Renal pelvis (tissue), 12 donors: ENCODE measurements around the gene PTTG2. TPM values are rescaled to one million over a fixed set of nuclear protein-coding genes. Genes with fewer than 3 reads are reported as not detected.
"Not testable (repeated sequence)": the region's sequence is repeated elsewhere in the genome, so short reads cannot be mapped to it uniquely, and the experiment has no call there.

Source experiments
- DNase-seq: peaks from one replicate; pipeline ENCODE4 v3.0.0-alpha.2; 2013
- long read RNA-seq, 16 experiments: transcript quantifications; one replicate each; lab custom pipeline, GENCODE V29; 2026
- polyA plus RNA-seq, 3 donors: library from polyadenylated mRNA; unstranded; fragments of 120-200 nt; gene quantifications; one replicate each; pipeline ENCODE4 v1.2.1, GENCODE V29; 2013; ENCODE audit not compliant: insufficient read length in 3 of 3

Gene PTTG2
- not detected for polyA plus RNA-seq
- long read RNA-seq, donor 1 = 0 reads
- long read RNA-seq, donor 2 = 0 reads
- long read RNA-seq, donor 3 = 0 reads
- long read RNA-seq, donor 4, partial matches to known transcripts = 0 of 1 reads
- long read RNA-seq, donor 4, other reads (novel, unspliced or antisense) = 0 of 1 reads
- long read RNA-seq, donor 5 = 0 reads
- long read RNA-seq, donor 6 = 0 reads
- long read RNA-seq, donor 7 = 0 reads
- long read RNA-seq, donor 8 = 0 reads
- long read RNA-seq, donor 9 = 0 reads
- long read RNA-seq, donor 10 = 0 reads
- long read RNA-seq, donor 11 = 0 reads
- long read RNA-seq, donor 12 = 0 reads
- long read RNA-seq, donor 13 = 0 reads
- long read RNA-seq, donor 14 = 0 reads
- long read RNA-seq, donor 15 = 0 reads
- long read RNA-seq, donor 16 = 0 reads

DNA sequence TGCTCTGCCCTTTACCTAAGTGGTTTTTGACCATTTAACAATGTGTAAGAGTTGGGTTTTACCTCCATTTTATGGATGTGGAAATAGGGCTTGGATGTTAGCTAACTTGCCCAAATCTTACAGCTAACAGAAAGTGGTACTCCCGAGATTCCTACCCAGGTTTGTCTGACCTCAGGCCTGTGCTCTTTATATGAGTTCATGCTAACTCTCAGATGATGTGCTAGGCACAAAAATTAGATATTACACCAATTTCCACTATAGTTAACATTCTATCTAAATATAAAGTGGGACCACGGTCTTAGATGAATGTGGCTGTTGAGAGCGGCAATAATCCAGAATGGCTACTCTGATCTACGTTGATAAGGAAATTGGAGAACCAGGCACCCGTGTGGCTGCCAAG lies at the start of gene PTTG2:
Gene PTTG2 (plus strand): TSS at position 301 of the 400 bp plus-strand sequence. CDS start 37 bp downstream, at position 338.
- DNase-seq = no peak

DNA sequence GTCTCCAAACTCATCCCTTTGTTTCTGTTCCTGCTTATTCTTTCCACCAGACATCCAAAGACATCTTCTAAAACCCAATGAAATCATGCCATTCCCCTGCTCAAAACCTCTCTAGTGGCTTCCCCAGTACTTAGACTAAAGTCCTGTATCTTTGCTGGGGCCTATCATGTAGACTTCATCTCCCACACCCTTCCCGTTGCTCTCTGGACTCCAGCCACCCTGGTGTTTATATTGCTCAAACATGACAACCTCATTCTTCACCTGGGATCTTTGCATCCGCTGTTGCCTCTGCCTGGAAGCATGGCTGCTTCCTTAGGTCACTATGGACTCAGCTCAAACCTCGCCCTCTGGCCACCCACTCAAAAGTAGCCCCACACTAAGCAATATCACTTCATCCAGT lies 45.7 kb upstream of the PTTG2 start:
- DNase-seq = no peak

DNA sequence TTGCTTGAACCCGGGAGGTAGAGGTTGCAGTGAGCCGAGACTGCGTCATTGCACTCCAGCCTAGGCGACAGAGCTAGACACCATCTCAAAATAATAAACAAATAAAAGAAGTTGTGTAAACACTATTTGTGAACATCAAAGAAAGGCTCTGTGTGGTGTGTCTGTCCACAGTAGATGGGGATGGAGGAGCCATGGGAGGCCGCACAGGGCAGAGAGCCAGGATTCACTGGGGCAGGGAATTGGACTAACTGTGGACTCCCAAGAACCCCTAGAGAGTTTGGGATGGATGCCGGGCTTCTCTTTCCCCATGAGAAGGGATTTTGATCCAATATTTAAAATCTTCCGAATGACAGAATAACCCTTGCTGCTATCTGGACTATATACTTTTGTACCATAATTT lies 42.8 kb upstream of the PTTG2 start:
- DNase-seq = no peak

DNA sequence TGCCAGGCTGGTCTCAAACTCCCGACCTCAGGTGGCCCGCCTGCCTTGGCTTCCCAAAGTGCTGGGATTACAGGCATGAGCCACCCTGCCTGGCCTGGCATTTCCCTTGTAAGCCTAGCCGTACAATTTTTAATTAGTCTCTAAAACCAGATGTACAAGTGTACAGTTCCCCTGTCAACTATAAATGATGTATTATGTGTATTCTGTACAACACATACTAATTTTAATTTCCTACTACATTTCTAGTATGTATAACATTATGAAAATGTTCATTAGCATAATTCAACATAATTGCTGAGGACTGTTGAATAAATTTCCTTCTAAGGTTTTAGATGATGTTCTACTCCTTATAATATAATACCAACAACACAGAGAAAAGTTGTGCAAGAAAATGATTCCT lies 41.5 kb upstream of the PTTG2 start:
- no peak for DNase-seq

GRCh38 chr4:37922328-37922727 lies 37.9 kb upstream of the PTTG2 start:
- no peak for DNase-seq

DNA sequence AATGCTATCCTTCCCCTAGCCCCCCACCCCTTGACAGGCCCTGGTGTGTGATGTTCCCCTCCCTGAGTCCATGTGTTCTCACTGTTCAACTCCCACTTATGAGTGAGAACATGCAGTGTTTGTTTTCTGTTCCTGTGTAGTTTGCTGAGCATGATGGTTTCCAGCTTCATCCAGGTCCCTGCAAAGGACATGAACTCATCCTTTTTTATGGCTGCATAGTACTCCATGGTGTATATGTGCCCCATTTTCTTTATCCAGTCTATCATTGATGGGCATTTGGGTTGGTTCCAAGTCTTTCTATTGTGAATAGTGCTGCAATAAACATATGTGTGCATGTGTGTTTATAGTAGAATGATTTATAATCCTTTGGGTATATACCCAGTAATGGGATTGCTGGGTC lies 37.1 kb upstream of the PTTG2 start:
- DNase-seq = not testable (repeated sequence)

DNA sequence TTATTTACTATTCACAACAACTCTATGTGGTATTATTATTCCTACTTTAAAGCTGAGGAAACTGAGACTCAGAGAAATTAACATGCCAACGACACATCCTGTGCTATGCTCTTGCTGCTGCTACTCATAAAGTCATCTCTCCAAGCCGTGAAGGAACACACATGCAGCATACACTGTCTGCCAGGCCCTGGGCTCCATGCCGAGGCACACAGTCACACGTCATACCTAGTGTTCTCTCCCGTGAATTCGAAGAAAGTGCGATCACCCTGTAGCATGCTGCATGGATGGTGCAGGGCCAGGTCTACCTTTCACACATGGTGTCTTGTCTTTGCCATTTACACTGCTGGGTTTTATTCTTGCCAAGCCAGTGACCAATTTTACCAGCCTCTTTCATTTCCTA lies 35.3 kb upstream of the PTTG2 start:
- DNase-seq = no peak

DNA sequence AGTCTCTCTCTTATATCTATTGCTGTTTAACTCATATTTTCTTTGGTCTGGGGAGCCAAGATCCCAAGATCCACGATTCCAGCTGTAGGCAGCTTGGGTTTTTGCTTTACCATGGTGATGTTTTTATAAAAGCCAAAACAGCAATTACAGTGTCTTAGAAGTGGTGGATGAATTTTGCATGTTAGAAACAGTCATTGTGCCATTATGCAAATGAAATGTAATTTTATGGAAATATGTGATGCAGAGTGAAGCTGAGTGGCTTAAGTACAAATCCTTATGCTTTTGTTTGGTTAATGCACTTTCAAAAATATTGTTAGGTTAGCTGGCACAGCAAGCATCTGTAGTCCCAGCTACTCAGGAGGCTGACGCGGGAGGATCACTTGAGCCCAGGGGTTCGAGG lies 32.8 kb upstream of the PTTG2 start:
- DNase-seq = no peak

DNA sequence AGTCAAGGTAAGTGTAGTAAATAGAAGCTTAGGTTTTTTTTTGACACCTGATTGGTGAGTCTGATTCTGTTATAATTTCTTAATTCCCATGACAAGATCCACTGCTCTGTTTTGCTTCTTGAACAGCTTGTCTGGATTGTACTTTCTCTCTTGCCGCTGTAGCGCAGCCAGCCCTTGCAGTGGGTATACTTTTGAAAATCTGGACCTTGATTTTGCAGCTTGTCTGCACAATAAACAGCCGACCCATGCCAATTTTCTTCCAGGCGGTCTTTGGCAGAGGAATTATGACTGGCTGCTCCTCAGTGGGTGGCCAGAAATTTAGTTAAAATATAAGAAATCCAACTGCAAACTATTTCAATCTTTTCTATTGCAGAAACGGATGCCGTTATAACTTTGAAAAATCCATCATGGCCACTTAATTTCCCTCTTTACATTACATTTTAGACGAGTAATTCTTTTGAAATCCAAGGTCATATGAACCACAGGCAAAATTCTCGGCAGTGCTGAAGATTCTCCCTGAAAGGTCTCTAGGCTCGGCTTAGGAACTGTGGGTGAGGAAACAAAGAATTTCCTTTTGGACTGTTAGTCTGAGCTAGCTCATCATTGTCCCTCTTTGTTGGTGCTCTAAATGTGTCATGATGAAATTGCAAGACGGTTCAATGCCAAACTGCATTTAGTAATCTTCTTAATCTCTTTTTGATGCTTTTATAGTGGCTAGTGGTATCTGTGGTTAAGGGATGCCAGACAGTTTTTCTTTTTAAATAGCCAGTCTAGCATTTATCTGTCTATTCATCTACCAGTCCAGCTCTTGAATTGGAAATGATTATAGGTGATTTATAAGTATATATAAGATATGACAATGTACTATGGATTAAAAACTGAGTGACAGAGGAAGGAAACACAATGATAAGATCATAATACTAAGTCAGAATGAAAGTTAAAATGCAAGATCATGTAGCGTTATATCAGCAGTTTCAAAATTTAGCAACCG lies 31.5 kb upstream of the PTTG2 start:
- DNase-seq = no peak

DNA sequence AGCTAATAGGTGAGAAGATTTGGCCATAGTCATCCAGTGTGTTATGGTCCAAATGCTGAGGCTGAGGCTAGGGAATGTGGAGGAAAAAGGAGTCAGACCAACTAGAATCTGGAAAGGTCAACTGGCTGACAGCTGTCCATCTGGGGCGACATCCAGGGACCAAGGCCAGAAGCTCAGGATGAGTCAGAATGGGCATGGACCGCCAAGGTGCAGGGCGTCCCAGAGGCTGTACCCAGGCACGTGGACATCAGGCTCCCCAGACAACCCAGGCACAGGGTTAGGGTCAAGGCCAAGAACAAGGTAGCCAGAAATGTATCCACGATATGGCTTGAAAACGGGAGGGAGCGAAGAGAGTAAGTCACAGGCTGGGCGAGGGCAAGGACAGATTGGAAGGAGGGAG lies 26.1 kb upstream of the PTTG2 start:
- DNase-seq = no peak

GRCh38 chr4:37934609-37935008 lies 25.6 kb upstream of the PTTG2 start:
- no peak for DNase-seq

- no peak for DNase-seq
Observed at GRCh38 chr4:37935026-37935425, 25.2 kb upstream of the PTTG2 start.

DNA sequence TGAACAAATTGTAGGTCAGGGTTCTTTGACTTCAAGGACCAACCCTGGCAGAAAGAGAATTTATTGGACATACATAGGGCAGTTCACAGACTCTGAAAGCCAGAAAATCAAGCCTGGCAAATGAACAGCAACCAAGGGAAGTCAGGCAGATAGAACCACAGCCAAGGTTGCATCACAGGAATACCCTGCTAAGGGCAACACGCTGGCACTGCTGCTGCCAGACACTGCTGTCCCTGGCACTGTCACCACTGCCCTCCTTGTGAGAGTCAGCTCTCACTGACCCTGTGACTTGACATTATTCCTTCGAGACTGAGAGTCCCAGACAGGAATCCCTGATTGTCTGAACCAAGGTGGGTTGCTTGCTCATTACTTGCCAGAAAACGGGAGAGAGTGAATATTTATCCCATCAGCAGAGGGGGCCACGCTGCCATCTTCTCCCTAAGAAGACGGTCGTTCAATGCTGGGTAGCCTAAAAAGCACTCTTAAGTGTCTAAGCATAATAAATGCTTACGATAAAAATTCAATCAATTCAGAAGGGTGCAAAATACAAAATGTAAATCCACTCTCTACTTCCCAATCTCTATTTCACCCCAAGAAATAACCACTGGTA lies 23.2 kb upstream of the PTTG2 start:
- DNase-seq = no peak

DNA sequence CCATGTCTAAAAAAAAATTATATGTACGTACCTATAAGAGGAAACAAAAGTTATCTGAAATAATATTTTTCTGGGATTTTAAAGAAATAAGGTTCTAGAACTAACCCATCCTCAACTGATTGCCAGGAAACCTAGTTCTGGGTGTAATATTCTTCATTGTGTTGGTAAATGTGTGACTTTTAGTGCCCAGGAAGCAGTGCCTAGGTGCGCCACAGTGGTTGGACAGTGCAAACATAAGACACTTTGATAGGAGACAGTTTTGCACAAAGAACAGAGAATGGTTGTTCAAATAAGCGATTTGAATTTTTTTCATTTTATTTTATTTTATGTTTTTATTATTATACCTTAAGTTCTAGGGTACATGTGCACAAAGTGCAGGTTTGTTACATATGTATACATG lies 22.0 kb upstream of the PTTG2 start:
- no peak for DNase-seq

GRCh38 chr4:37946503-37947179 lies 13.6 kb upstream of the PTTG2 start:
- no peak for DNase-seq

DNA sequence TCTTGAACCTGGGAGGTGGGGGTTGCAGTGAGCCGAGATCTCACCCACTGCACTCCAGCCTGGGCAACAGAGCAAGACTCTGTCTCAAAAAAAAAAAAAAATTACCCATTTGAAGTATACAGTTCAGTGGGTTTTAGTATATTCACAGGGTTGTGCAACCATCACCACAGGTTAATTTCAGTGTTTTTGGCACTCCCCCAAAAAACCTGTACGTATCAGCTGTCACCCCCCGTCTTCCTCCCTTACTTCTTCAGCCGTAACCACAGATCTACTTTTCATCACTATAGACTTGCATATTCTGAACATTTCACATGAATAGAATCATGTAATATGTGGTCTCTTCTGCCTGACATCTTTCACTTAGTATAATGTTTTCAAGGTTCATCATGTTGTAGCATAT lies 11.7 kb upstream of the PTTG2 start:
- DNase-seq = no peak

- DNase-seq = no peak
Observed at GRCh38 chr4:37949636-37950426, 10.4 kb upstream of the PTTG2 start.

- DNase-seq = no peak
Observed at GRCh38 chr4:37951461-37952352, 8.5 kb upstream of the PTTG2 start.

GRCh38 chr4:37953156-37953555 lies 7.0 kb upstream of the PTTG2 start:
- DNase-seq = no peak
